AG04449 (cell line): ENCODE measurements around the gene CCDC169.
"Not testable (repeated sequence)": the region's sequence is repeated elsewhere in the genome, so short reads cannot be mapped to it uniquely, and the experiment has no call there.

Experiments
- CTCF ChIA-PET: fragments of 350-600 bp; formaldehyde crosslinking; extraction: SDS; loops from one replicate; lab custom pipeline; 2021; ENCODE audit warnings: antibody characterized with exemption; lab: Yijun Ruan, JAX
- POLR2A ChIA-PET: fragments of 400-600, 350-600 bp; formaldehyde crosslinking; extraction: SDS; loops from one replicate; lab custom pipeline; 2020; ENCODE audit warnings: antibody characterized with exemption, inconsistent platforms; lab: Yijun Ruan, JAX
- DNase-seq: peaks from one replicate; pipeline ENCODE4 v3.0.0-alpha.2; 2010; ENCODE audit warnings: low read depth, low spot score
- H3K4me3 ChIP-seq: 2 replicates; pipeline ENCODE4 v1.5.1; 2011; ENCODE audit warnings: low read depth, mild to moderate bottlenecking, control low read depth, low read length
- CTCF ChIP-seq: IDR thresholded peaks from one replicate; pipeline ENCODE4 v1.5.1; 2011; ENCODE audit warnings: mild to moderate bottlenecking, moderate library complexity, low read length, control low read depth, inconsistent platforms; ENCODE audit not compliant: insufficient read depth; ENCODE audit errors: missing control alignments

The CCDC169 gene

GRCh38 chr13:36323951-36324566 lies 26.4 kb upstream of the CCDC169 start:
- TF ChIP-seq CTCF: no peak
- H3K4me3 ChIP-seq: no peak overlapping the region
- ChIA-PET POLR2A (interaction anchor here (0.6 kb wide), 1 partner anchor 25 kb away, joined by 3 read pairs; no protein-coding TSS in a partner anchor), CTCF (interaction anchor here (1.2 to 2.0 kb wide), 4 partner anchors 17 to 96 kb away, joined by 3 to 7 read pairs (median 5); partner anchors contain the start of gene SPART)
- no peak for DNase-seq

GRCh38 chr13:36323408-36323807 lies 25.8 kb upstream of the CCDC169 start:
- ChIA-PET CTCF (interaction anchor here (1.2 to 2.0 kb wide), 5 partner anchors 18 to 535 kb away, joined by 3 to 7 read pairs (median 4); partner anchors contain the start of gene SPART), POLR2A (interaction anchor here (0.6 kb wide), 1 partner anchor 25 kb away, joined by 3 read pairs; no protein-coding TSS in a partner anchor)
- DNase-seq: no peak
- TF ChIP-seq CTCF: no peak
- H3K4me3 ChIP-seq: no peak overlapping the region

GRCh38 chr13:36319793-36320192 lies 22.2 kb upstream of the CCDC169 start:
- POLR2A ChIA-PET, DNase-seq, H3K4me3 ChIP-seq, CTCF ChIA-PET: not testable (repeated sequence)

- ChIA-PET CTCF (interaction anchor here (1.1 to 2.0 kb wide), 2 partner anchors 34 to 38 kb away, joined by 4 to 7 read pairs; no protein-coding TSS in a partner anchor), POLR2A (interaction anchor here (1.3 kb wide), 1 partner anchor 32 kb away, joined by 3 read pairs; the partner anchor contains the start of gene SPART)
- DNase-seq: no peak
- no peak for TF ChIP-seq CTCF
- no peak overlapping the region for H3K4me3 ChIP-seq
Measured at GRCh38 chr13:36313047-36313969, 15.7 kb upstream of the CCDC169 start.

GRCh38 chr13:36310417-36311108 lies 12.9 kb upstream of the CCDC169 start:
- H3K4me3 ChIP-seq: no peak overlapping the region
- DNase-seq: no peak
- CTCF ChIA-PET: interaction anchor here (1.9 kb wide), 1 partner anchor 332 kb away, joined by 5 read pairs; no protein-coding TSS in a partner anchor
- TF ChIP-seq CTCF: no peak
- POLR2A ChIA-PET: no interaction called here

GRCh38 chr13:36302289-36302688 lies 4.7 kb upstream of the CCDC169 start:
- ChIA-PET CTCF (interaction anchor here (0.9 to 1.7 kb wide), 3 partner anchors 13 to 20 kb away, joined by 3 to 8 read pairs (median 4); no protein-coding TSS in a partner anchor), POLR2A (no interaction called here)
- DNase-seq: no peak
- TF ChIP-seq CTCF: no peak
- no peak overlapping the region for H3K4me3 ChIP-seq

- H3K4me3 ChIP-seq, DNase-seq: not testable (repeated sequence)
- POLR2A ChIA-PET: interaction anchor here (1.0 kb wide), 1 partner anchor 24 kb away, joined by 3 read pairs; no protein-coding TSS in a partner anchor
- CTCF ChIA-PET: interaction anchor here (1.2 to 8.6 kb wide), 5 partner anchors 17 to 320 kb away, joined by 3 to 66 read pairs (median 5); no protein-coding TSS in a partner anchor
Measured at GRCh38 chr13:36299469-36299868, 1.9 kb upstream of the CCDC169 start.
